ENCODE results near the gene CDADC1.

- TF ChIP-seq CTCF (IDR thresholded peaks at IDR 0.05) (no peak), EZH2phosphoT487 (IDR thresholded peaks at IDR 0.05) (no peak)
These were observed 34.2 kb upstream of the CDADC1 start for GRCh38 chr13:49213539-49213938.

All from neural progenitor cell (in vitro differentiated cells).